GM23338 (cell line): ENCODE measurements around the gene CDCA4. TPM values are rescaled to one million over a fixed set of nuclear protein-coding genes. Genes with fewer than 3 reads are reported as not detected.

Source experiments
- ATAC-seq: fragments of 200-7000 bp; cut with Tn5 transposase; 3 replicates; pipeline ENCODE4 v1.9.1; 2020
- DNase-seq: peaks from one replicate; pipeline ENCODE4 v3.0.0-alpha.2; 2015; ENCODE audit warnings: low spot score
- H2AFZ ChIP-seq: fragments of 200-600 bp; sonication (generic); 2 replicates; pipeline ENCODE4 v1.8.0; 2016; ENCODE audit warnings: antibody characterized with exemption, mild to moderate bottlenecking, moderate library complexity
- H3F3A ChIP-seq: fragments of 200-600 bp; sonication (generic); replicated peaks from 2 replicates; pipeline ENCODE4 v1.8.0; 2017; ENCODE audit warnings: antibody characterized with exemption, mixed run types, low read depth
- H3K27ac ChIP-seq: fragments of 200-600 bp; sonication (generic); 2 replicates; pipeline ENCODE4 v1.6.1; 2016; ENCODE audit warnings: low read depth
- H3K27me3 ChIP-seq: fragments of 200-600 bp; sonication (generic); 2 replicates; pipeline ENCODE4 v1.8.0; 2016; ENCODE audit warnings: mild to moderate bottlenecking, mixed run types, moderate library complexity; ENCODE audit not compliant: insufficient read depth
- H3K36me3 ChIP-seq: fragments of 200-600 bp; sonication (generic); 2 replicates; pipeline ENCODE4 v1.8.0; 2016; ENCODE audit warnings: mild to moderate bottlenecking; ENCODE audit not compliant: insufficient read depth
- H3K4me1 ChIP-seq: fragments of 200-600 bp; sonication (generic); 2 replicates; pipeline ENCODE4 v1.8.0; 2016; ENCODE audit warnings: mild to moderate bottlenecking, moderate library complexity; ENCODE audit not compliant: insufficient read depth
- H3K4me2 ChIP-seq: fragments of 200-600 bp; sonication (generic); 2 replicates; pipeline ENCODE4 v1.7.1; 2017; ENCODE audit warnings: mixed run types
- H3K4me3 ChIP-seq: fragments of 200-600 bp; sonication (generic); 2 replicates; pipeline ENCODE4 v1.6.1; 2016; ENCODE audit warnings: mixed run types
- H3K79me2 ChIP-seq: fragments of 200-600 bp; sonication (generic); replicated peaks from 2 replicates; pipeline ENCODE4 v1.8.0; 2017; ENCODE audit warnings: mild to moderate bottlenecking; ENCODE audit not compliant: insufficient read depth
- H3K9me2 ChIP-seq: fragments of 200-600 bp; sonication (generic); 2 replicates; pipeline ENCODE4 v1.8.0; 2017; ENCODE audit not compliant: insufficient read depth
- H4K20me1 ChIP-seq: fragments of 200-600 bp; sonication (generic); replicated peaks from 2 replicates; pipeline ENCODE4 v1.8.0; 2017; ENCODE audit warnings: mild to moderate bottlenecking; ENCODE audit not compliant: insufficient read depth
- H3K27ac Mint-ChIP-seq: 2 replicates; pipeline ENCODE4 v1.8.0; 2020; ENCODE audit warnings: inconsistent platforms, mild to moderate bottlenecking, moderate library complexity, mixed read lengths
- H3K27me3 Mint-ChIP-seq: 3 replicates; pipeline ENCODE4 v1.8.0; 2022; ENCODE audit warnings: low read depth, mild to moderate bottlenecking, moderate library complexity, mixed read lengths, inconsistent platforms; ENCODE audit not compliant: insufficient read depth, poor library complexity
- H3K36me3 Mint-ChIP-seq: 3 replicates; pipeline ENCODE4 v1.8.0; 2021; ENCODE audit warnings: low read depth, mild to moderate bottlenecking, inconsistent platforms, moderate library complexity, mixed read lengths
- H3K4me1 Mint-ChIP-seq: 3 replicates; pipeline ENCODE4 v1.8.0; 2020; ENCODE audit warnings: mild to moderate bottlenecking, inconsistent platforms, mixed read lengths
- H3K4me3 Mint-ChIP-seq: 3 replicates; pipeline ENCODE4 v1.8.0; 2021; ENCODE audit warnings: moderate library complexity, mild to moderate bottlenecking, inconsistent platforms, mixed read lengths
- H3K9me3 Mint-ChIP-seq: 3 replicates; pipeline ENCODE4 v1.8.0; 2020; ENCODE audit warnings: moderate library complexity, mild to moderate bottlenecking, inconsistent platforms, mixed read lengths
- CREB1 ChIP-seq: fragments of 250-450 bp; sonication (Bioruptor Pico); IDR thresholded peaks from 2 replicates; pipeline ENCODE4 v1.5.0; 2020; ENCODE audit warnings: low read depth, mild to moderate bottlenecking, moderate library complexity
- ETS1 ChIP-seq: IDR thresholded peaks from 2 replicates; pipeline ENCODE4 v1.6.1; 2016; ENCODE audit warnings: antibody characterized with exemption
- EZH2 ChIP-seq: fragments of 200-600 bp; sonication (generic); IDR thresholded peaks from one replicate; pipeline ENCODE4 v1.8.0; 2017; ENCODE audit warnings: antibody characterized with exemption, mild to moderate bottlenecking, low read depth; ENCODE audit not compliant: unreplicated experiment
- EZH2phosphoT487 ChIP-seq: fragments of 200-600 bp; sonication (generic); IDR thresholded peaks from one replicate; pipeline ENCODE4 v1.8.1; 2018; ENCODE audit warnings: antibody characterized with exemption; ENCODE audit not compliant: unreplicated experiment
- JUNB ChIP-seq: IDR thresholded peaks from one replicate; pipeline ENCODE4 v1.6.1; 2016; ENCODE audit warnings: antibody characterized with exemption; ENCODE audit not compliant: unreplicated experiment
- NANOG ChIP-seq: IDR thresholded peaks from 2 replicates; pipeline ENCODE4 v1.6.1; 2016; ENCODE audit warnings: antibody characterized with exemption, borderline replicate concordance
- POLR2AphosphoS5 ChIP-seq: IDR thresholded peaks from 2 replicates; pipeline ENCODE4 v1.6.1; 2016; ENCODE audit warnings: antibody characterized with exemption, low read depth
- STAT1 ChIP-seq: IDR thresholded peaks from one replicate; pipeline ENCODE4 v1.6.1; 2016; ENCODE audit warnings: antibody characterized with exemption; ENCODE audit not compliant: unreplicated experiment
- ZNF114 ChIP-seq: fragments of 250-450 bp; sonication (Bioruptor Pico); IDR thresholded peaks from 2 replicates; pipeline ENCODE4 v1.5.0; 2020; ENCODE audit warnings: mild to moderate bottlenecking, moderate library complexity
- ZNF331 ChIP-seq: fragments of 250-450 bp; sonication (Bioruptor Pico); IDR thresholded peaks from 2 replicates; pipeline ENCODE4 v1.5.0; 2020; ENCODE audit warnings: low read depth, mild to moderate bottlenecking, moderate library complexity
- ZNF462 ChIP-seq: fragments of 250-450 bp; sonication (Bioruptor Pico); IDR thresholded peaks from 2 replicates; pipeline ENCODE4 v1.5.0; 2020; ENCODE audit warnings: mild to moderate bottlenecking, moderate library complexity
- polyA plus RNA-seq: library from polyadenylated mRNA; unstranded; fragments of >200 nt; fragmentation: Nextera tagmentation; extraction: Ambion mirVana; gene quantifications from 2 replicates; pipeline ENCODE4 v1.2.1, GENCODE V29; 2016
- total RNA-seq: library from RNA; depleted of rRNA; stranded (reverse); fragments of >200 nt; shearing (Covaris generic); gene quantifications from 2 replicates; pipeline ENCODE4 v1.2.3, GENCODE V29; 2014
- TF ChIP-seq, protein P1 (sequence below): IDR thresholded peaks from one replicate; pipeline ENCODE4 v1.6.1; 2018; ENCODE audit warnings: antibody characterized with exemption; ENCODE audit not compliant: unreplicated experiment
- TF ChIP-seq, protein P2 (sequence below), 2 experiments: fragments of 200-600 bp in 1 of 2; sonication (generic) in 1 of 2; conservative IDR thresholded peaks; 2 replicates each; pipeline versions ENCODE4 v1.5.1 to v1.6.1; 2016 to 2017; ENCODE audit warnings: antibody characterized with exemption in 2 of 2, low read depth in 2 of 2, mild to moderate bottlenecking in 2 of 2, moderate library complexity in 1 of 2

The CDCA4 gene
- total and polyA plus RNA-seq, 2 experiments from 2014 or later: 32.6 to 70.7 TPM

GRCh38 chr14:104998801-104999200, 22.1 kb downstream of the CDCA4 start:
- Histone ChIP-seq H3K4me1 (no peaks in the 10 kb centered on the region), H3K79me2 (0 out of 2 replicates have a peak, but pooled peaks cover 3% of the 10 kb centered on the region), H3K4me2 (no peak overlapping the region), H3K27ac (no peak overlapping the region), H3K27me3 (no peaks in the 10 kb centered on the region), H3F3A (no peaks in the 10 kb centered on the region), H3K4me3 (no peak overlapping the region), H3K9me2 (no peaks in the 10 kb centered on the region), H4K20me1 (no peaks in the 10 kb centered on the region), H3K36me3 (no peaks in the 10 kb centered on the region), H2AFZ (no peak overlapping the region)
- DNase-seq (no peak), ATAC-seq (no peak)
- Mint-ChIP-seq H3K9me3 (no peaks in the 10 kb centered on the region), H3K4me1 (no peaks in the 10 kb centered on the region), H3K27me3 (peaks cover 5% of the 10 kb centered on the region), H3K27ac (no peak overlapping the region), H3K36me3 (peaks cover 3% of the 10 kb centered on the region; the same call in 2 of the 3 replicates), H3K4me3 (no peak overlapping the region)
- TF ChIP-seq ZNF114 (CRISPR knock-in tag) (no peak), JUNB (no peak), ZNF462 (no peak), EZH2phosphoT487 (no peak), POLR2AphosphoS5 (no peak), ETS1 (no peak), STAT1 (no peak), ZNF331 (CRISPR knock-in tag) (no peak), NANOG (no peak), CREB1 (CRISPR knock-in tag) (no peak), EZH2 (no peak)
- TF ChIP-seq, protein P1, sequence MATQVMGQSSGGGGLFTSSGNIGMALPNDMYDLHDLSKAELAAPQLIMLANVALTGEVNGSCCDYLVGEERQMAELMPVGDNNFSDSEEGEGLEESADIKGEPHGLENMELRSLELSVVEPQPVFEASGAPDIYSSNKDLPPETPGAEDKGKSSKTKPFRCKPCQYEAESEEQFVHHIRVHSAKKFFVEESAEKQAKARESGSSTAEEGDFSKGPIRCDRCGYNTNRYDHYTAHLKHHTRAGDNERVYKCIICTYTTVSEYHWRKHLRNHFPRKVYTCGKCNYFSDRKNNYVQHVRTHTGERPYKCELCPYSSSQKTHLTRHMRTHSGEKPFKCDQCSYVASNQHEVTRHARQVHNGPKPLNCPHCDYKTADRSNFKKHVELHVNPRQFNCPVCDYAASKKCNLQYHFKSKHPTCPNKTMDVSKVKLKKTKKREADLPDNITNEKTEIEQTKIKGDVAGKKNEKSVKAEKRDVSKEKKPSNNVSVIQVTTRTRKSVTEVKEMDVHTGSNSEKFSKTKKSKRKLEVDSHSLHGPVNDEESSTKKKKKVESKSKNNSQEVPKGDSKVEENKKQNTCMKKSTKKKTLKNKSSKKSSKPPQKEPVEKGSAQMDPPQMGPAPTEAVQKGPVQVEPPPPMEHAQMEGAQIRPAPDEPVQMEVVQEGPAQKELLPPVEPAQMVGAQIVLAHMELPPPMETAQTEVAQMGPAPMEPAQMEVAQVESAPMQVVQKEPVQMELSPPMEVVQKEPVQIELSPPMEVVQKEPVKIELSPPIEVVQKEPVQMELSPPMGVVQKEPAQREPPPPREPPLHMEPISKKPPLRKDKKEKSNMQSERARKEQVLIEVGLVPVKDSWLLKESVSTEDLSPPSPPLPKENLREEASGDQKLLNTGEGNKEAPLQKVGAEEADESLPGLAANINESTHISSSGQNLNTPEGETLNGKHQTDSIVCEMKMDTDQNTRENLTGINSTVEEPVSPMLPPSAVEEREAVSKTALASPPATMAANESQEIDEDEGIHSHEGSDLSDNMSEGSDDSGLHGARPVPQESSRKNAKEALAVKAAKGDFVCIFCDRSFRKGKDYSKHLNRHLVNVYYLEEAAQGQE: no peak
- TF ChIP-seq, protein P2, sequence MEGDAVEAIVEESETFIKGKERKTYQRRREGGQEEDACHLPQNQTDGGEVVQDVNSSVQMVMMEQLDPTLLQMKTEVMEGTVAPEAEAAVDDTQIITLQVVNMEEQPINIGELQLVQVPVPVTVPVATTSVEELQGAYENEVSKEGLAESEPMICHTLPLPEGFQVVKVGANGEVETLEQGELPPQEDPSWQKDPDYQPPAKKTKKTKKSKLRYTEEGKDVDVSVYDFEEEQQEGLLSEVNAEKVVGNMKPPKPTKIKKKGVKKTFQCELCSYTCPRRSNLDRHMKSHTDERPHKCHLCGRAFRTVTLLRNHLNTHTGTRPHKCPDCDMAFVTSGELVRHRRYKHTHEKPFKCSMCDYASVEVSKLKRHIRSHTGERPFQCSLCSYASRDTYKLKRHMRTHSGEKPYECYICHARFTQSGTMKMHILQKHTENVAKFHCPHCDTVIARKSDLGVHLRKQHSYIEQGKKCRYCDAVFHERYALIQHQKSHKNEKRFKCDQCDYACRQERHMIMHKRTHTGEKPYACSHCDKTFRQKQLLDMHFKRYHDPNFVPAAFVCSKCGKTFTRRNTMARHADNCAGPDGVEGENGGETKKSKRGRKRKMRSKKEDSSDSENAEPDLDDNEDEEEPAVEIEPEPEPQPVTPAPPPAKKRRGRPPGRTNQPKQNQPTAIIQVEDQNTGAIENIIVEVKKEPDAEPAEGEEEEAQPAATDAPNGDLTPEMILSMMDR (conservative IDR thresholded peaks at IDR 0.05; ENCODE audit: low read depth in 2 of 2): no peak
